T-helper 2 cell treated with Interferon-gamma antibody and Interleukin-4, amounts not matched to agents 100 ng/mL and 5 ng/mL, for 36 hours (primary cell): ENCODE data around the gene ZNF184. TPM values are rescaled to one million over a fixed set of nuclear protein-coding genes. Genes with fewer than 3 reads are reported as not detected.

Experiments
- intact Hi-C: fragments of 100-400 bp; cut with micrococcal nuclease; formaldehyde crosslinking; loops from one replicate; pipeline ENCODE4 v1.15.1; 2023
- total RNA-seq: library from RNA; stranded (reverse); gene quantifications from 2 replicates; pipeline ENCODE4 v1.2.3, GENCODE V29; 2022

The ZNF184 gene
- total RNA-seq, 1 donor from 2014 or later: 11.9 TPM

DNA sequence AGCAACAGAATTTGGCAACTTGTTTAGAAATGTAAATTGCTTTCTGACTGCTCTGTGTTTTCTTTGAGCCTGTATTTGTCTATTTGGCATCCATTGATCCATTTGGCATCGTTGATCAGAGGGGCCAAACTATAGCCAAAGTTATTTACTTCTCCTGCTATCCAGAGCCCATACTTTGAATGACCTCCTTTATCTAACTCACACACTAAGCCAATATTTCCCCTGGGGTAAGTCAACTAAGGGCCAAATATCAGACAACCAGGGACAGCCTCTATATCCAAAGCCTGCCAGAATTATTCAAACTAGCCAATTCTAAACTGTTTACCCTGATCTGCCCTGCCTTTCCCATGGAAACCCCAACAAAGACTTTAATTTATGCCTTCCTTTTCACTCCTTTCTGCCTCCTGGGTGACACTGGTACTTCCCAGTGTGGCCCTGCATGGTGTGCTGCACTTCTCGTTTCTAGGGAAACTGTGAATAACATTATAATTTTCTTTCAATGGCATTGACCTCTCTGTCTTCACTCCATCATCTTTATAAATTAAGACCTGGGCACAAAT, 19.8 kb upstream of the ZNF184 start:
- intact Hi-C loops: no loop called here

DNA sequence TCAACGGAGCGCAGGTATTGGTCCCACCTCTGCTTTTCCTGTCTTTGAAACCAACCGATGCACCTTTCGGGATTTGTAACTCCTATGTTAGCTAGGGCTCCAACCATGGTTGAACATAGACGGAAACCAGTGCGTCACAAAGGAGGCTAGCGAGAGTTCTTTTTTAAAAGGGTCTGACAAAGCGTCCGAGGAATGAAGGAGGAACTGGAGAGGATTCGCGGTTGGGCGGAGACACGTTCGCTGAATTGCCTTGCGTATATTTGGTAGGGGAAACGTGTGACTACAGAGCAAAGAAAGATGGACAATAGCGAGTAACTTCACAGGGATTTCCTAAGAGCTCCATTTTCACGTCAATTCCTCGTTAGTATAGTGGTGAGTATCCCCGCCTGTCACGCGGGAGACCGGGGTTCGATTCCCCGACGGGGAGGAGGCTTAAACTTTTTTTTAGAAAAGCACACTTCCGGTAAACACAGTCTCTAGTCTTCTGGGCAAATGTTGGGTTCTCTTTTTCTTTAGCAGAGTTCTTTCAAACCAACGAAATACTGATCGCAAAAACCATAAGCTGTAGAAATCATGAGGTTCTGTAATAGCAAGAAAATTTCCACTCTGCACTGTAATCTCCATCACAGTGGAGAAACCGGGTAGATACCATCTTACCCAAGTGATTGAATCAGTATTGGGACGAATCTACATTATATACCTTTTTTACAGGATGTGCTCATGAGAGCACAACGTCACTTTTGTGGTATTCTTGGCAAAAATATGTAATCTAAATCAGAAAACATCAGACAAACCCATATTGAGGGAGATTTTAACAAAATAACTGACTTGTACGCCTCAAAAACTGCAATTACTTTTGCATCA, 6.6 kb upstream of the ZNF184 start:
- intact Hi-C loops: loop anchor here (1.0 to 10.0 kb wide), 15 partner anchors 15 to 1503 kb away; partner anchors contain the start of genes ABT1, HMGN4, POM121L2 and ZNF165

DNA sequence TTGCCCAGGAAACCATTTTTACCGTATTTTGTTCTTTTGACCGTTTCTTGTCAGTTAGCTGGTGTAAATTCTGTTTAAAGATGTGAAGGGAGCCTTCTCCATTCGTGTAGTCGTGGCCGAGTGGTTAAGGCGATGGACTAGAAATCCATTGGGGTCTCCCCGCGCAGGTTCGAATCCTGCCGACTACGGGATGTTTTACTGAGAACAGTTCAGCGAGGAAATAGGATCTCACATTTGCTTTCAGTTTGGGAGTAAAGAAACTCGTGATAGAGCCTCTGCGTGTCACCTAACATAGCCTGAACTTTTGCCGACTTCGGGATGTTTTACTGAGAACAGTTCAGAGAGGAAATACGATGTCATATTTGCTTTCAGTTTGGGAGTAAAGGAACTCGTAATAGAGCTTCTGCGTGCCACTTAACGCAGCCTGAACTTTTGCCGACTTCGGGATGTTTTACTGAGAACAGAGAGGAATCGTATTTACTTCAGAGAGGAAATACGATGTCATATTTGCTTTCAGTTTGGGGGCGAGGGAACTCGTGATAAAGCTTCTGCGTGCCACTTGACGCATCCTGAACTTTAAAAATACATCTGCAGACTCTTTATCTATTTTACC, 5.9 kb upstream of the ZNF184 start:
- intact Hi-C loops: loop anchor here (1.0 to 10.0 kb wide), 14 partner anchors 24 to 1503 kb away; partner anchors contain the start of genes ABT1, HMGN4, POM121L2 and ZNF165

DNA sequence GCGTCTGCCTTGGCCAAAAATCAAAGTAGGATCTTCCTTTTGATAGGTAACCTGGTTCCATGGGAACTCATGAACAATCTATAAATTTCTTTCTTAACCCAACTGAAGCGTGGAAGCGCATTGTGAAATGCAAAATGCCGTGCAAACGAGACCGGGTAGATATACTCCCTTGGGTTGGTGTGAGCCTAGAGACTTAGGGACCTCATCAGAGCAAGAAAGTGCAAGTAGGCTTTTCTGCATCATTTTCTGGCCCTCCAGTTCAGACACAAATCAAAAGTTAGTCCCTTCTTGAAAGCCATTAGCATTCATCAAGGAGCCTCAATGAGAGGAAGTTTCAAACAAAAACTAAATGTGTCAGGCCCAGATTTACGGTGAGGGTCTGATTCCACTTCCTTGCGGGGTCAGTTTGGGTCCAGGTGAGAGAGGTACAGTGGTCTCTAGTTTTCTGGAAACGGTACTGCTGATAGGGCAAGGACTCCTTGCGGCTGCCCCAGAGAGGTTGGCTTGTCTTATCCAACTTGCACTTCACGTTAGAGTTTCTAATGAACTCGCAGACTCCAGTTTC, 5.3 kb upstream of the ZNF184 start:
- intact Hi-C loops: loop anchor here (2.0 to 10.0 kb wide), 12 partner anchors 41 to 1504 kb away; partner anchors contain the start of genes ABT1, HMGN4, POM121L2 and ZNF165

DNA sequence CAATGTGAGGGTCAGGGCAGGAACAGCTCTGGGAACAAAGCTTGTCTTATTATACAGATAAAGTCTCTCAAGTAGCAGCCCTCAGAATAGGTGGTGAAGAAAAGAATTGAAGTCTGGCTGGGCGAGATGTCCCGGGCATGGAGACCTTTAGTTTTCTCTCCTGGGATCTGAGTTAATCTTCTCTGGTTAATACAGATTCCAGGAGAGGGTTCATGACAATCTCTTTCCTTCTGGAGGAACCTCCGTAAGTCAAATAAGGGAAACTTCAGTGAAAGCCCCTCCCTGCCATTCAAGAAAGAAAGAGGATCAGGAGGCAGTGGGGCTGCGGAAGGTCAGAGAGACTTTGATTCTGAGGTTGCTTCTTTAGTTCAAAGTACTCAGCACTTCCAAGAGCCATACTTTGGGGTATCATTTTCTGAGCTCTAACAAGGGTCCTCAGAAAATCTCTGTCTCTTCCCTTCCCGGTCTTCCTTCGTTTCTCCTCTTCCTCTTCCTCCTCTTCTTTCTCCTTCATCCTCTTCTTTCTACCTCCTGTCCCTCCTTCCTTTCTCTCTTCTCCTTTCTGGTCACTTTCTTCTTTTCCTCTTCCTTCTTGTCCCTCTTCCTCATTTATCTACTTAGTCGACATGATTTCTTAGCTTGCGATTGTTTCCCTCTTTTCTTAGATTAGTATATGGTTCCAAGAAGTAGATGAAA, 4.6 kb upstream of the ZNF184 start:
- intact Hi-C loops: loop anchor here (2.0 to 10.0 kb wide), 12 partner anchors 41 to 1505 kb away; partner anchors contain the start of genes ABT1, HMGN4, POM121L2 and ZNF165

DNA sequence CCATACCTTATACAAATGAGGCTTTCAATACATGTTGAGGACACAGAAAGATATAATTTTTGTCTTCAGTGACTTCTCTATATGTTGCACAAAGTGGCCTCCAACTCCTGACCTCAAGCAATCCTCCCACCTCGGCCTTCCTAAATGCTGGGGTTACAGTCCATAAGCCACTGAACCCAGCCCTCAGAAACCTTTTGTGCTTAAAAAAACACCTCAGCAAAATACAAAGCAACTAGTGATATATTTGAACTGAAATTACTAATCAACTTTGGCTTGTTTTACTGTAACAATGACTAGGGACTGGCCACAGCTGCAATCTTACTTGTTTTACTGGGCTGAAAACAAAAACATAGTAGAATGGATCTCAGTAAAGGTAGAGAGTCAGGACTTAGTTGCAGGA, 3.2 kb upstream of the ZNF184 start:
- intact Hi-C loops: loop anchor here (5.0 to 10.0 kb wide), 7 partner anchors 161 to 1506 kb away; partner anchors contain the start of genes HMGN4, POM121L2 and ZNF165

DNA sequence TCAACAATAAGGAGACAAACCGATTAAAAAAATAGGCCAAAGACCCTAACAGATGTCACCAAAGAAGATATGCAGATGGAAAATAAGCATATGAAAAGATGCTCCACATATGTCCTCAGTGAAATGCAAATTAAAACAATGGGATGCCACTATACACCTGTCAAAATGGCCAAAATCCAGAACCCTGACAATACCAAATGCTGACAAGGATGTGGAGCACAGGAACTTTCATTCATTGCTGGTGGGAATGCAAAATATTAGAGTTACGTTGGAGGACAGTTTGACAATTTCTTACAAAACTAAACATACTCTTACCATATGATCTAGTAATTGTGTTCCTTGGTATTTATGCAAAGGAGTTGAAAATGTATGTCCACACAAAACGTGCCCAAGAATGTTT, 1.8 kb upstream of the ZNF184 start:
- intact Hi-C loops: loop anchor here (5.0 to 10.0 kb wide), 8 partner anchors 160 to 1508 kb away; partner anchors contain the start of genes HMGN4, POM121L2 and ZNF165

DNA sequence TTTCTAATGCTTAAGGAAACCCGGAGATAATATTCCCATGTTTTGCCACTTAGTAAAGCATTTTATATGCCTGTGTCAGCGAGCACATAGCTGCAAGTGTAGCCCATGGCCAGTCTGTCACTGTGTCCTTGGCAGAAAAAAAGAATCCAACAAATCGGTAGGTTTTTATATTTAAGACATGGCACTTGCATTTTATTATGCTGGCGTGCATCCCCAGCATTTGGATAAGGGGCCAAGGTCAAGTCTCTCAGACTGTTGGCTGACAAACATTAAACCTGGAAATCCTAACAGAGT, 1.2 kb upstream of the ZNF184 start:
- intact Hi-C loops: loop anchor here (5.0 to 10.0 kb wide), 4 partner anchors 159 to 939 kb away; partner anchors contain the start of genes HMGN4 and POM121L2

DNA sequence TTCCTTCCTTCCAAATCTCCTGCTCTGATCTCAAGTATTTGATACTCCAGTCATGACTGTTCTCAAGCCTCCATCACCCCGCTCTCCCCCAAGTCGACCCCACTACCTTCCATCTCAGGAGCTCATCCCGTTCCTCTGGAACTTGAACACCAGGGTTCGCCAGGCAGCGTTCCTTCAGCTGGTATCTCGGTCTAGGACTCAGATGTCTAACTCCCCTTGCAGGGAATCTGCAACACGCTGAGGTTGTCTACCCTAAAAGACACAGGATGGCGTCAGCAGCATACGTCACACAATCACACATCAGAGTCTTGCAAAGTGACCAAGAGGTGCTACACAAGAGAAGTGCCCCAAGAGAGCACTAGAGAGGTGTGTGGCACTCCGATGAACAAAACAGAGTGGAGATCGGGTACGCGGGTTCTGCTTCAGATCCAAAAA, 706 bp downstream of the ZNF184 start:
- intact Hi-C loops: loop anchor here (1.0 to 10.0 kb wide), 5 partner anchors 84 to 937 kb away; partner anchors contain the start of genes HMGN4, POM121L2 and ZNF391

DNA sequence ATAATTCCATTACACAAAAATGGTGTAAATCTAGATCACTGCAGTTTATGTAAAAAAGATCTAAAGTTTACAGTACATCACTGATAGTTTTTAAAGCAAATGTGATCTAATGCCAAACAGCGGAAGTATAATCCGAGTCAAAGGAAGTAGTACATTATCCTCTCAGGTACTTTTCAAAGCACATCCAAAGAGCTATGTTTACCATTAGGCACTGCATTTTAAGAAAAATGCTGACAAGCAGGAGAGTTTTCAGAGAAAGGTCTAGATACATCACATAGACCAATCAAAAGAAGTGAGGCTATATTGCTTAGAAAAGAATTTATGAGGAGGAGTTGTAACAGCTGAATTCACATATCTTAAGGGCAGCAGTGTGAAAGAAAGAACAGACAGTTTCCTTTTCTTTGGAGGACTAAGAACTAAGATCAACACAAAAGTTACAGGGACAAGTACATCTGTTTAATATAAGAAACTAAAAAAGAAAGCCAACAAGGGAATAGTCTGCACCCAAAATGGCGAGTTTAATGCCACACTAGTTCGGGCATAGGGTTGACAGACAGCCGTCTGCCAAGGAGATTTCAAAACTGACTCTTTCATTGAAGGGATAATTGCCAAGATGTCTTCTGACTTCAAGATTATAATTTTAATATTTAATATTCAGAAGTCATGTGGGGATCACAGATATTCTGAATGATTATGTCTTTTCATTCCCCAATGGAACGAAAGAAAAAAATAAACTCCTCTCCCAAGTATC, 1.4 kb downstream of the ZNF184 start:
- intact Hi-C loops: loop anchor here (1.0 to 10.0 kb wide), 5 partner anchors 83 to 937 kb away; partner anchors contain the start of genes HMGN4, POM121L2 and ZNF391

DNA sequence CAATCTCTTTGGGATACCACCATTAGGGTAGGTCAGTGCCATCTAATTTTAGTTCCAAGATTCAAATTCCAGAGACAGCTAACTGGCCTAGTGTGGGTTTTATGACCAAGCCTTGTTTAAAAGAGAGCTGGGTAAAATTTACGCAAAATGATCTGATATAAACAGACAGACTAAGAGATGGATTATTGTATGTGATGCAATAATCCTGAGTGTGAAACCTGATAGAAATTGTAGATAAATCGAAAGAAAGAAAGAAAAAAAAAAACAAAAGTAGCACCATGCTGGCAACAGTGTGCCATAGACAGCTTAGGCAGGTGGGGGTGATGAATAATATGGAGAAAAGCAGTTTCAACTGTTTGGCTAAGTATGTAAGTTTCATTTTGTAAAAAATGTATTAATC, 2.9 kb downstream of the ZNF184 start:
- intact Hi-C loops: loop anchor here (5.0 to 10.0 kb wide), 4 partner anchors 155 to 935 kb away; partner anchors contain the start of genes HMGN4 and POM121L2

DNA sequence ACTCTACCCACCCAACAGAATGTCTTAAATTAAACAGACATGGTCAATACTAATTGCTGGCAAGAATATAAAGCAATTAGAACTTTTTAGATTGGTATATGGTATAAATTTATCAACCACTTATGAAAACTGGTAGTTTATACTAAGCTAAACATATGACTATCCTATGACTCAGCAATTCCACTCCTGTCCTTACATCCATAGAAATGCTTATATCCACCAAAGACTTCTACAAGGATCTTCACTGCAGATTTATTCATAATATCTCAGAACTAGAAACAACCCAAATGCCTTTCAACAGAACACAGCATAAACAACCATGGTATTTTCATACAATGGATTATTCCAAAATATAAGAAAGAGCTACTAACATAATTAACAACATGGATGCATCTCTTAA, 4.6 kb downstream of the ZNF184 start:
- intact Hi-C loops: no loop called here

DNA sequence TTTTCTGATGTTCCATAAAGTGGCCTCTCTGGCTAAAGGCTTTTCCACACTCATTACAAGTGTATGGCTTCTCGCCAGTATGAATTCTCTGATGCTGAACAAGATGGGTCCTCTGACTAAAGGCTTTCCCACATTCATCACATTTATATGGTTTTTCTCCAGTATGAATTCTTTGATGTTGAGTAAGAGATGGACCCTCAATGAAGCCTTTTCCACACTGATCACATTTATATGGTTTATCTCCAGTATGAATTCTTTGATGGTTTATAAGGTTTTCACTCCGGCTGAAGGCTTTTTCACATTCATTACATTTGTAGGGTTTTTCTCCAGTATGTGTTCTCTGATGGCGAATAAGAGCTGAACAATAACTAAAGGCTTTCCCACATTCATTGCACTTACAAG, 20.4 kb downstream of the ZNF184 start:
- intact Hi-C loops: no loop called here

DNA sequence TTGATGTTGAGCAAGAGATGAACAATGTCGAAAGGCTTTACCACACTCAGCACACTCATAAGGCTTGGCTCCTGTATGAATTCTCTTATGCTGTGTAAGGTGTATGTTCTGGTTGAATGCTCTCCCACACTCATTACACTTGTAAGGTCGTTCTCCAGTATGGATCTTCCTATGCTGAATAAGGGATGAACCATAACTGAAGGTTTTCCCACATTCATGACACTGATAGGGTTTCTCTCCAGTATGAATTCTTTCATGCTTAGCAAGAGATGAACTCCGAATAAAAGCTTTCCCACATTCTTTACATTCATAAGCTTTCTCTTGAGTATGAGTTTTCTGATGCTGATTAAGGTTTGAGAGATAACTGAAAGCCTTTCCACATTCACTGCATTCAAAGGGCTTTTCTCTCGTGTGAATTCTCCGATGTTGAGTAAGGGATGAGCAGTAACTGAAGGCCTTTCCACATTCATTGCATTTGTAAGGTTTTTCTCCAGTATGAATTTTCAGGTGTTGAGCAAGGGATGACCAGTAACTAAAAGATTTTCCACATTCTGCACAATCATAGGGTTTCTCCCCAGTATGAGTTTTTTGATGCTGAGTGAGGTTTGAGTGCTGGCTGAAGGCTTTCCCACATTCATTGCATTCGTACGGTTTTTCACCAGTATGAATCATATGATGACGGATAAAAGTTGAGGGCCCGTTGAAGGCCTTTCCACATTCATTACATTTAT, 21.1 kb downstream of the ZNF184 start:
- intact Hi-C loops: no loop called here

DNA sequence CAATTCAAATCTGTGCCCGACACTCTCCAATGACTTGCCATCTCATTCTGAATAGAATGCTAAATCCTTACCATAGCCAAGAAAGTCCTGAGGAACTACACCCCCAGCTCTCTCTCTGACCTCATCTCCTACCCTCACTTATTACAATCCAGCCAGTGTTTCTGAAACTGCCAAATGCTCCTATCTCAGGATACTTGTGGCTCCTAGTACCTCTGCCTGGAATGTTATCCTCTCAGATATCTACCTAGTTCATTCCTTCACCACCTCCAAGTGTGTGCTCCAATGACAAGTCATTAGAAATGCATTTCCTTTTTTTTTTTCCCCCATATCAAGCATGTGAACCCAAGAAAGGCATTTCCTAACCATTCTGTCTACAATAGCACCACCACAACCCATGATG, 24.4 kb downstream of the ZNF184 start:
- intact Hi-C loops: no loop called here

DNA sequence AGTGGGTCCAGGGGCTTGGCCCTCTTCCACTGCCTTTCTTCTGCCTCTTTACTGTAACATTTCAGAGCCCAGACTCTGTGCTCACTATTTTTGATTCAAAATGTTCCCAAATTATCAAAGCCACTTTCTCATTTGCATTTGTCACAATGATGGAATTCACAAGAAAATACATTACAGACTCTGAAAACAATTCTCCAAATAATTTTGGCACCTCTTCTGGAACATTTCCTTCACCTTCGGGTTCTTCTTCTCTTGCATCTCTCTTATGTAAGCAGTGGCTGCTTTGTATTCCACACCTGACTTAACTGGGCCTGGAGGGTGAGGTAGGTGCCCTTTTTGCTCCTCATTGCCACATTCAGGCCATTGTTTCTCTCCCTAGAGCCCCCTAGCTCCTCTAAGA, 30.0 kb downstream of the ZNF184 start:
- intact Hi-C loops: no loop called here

DNA sequence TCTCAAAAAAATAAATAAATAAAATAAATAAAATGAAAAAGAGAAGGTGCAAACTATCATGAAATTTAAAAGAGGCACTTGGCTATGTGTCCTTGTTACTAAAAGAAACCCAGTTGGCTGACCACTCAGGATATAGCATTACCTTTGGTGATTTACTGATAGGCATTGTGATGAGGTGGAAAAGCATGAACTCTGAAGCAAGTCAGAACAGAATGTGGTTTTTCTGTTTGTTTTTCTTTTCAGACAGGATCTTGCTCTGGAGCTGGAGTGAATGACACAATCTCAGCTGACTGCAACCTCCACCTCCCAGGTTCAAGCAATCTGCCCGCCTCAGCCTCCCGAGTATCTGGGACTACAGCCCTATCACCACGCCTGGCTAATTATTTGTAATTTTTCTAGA, 31.9 kb downstream of the ZNF184 start:
- intact Hi-C loops: no loop called here

DNA sequence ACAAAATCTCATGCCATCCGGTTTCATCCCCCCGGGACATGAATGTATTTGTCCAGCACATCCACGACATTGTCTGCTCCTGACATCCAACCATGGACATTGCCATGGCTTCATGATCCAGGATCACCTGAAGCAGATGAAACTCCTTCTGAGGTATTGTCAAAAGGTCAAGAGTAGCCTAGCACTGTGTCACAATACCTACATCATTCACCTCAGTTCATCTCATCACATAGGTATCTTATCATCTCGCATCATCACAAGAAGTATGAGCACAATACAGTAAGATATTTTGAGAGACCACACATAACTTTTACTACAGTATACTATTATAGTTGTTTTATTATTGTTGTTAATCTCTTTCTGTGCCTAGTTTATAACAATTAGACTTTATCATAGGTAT, 33.5 kb downstream of the ZNF184 start:
- intact Hi-C loops: no loop called here

DNA sequence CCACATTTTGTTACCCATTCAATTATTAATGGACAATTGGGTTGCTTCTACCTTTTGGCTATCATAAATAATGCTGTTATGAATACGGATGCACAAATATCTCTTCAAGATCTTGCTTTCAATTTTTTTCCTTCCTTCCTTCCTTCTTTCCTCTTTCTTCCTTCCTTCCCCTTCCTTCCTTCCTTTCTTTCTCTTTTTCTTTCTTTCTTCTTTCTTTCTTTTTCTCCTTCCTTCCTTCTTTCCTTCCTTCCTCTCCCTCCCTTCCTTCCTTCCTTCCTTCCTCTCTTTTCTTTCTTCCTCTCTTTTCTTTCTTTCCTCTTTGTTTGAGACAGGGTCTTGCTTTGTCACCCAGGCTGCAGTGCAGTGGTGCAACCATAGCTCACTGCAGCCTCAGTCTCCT, 39.2 kb downstream of the ZNF184 start:
- intact Hi-C loops: no loop called here
